Cardiac fibroblast (primary cell): ENCODE data around the gene PPARA.

ENCODE experiments used
- DNase-seq, 2 donors: peaks; one replicate each; pipeline versions ENCODE4 v3.0.0 to v3.0.0-alpha.2; 2010; ENCODE audit warnings: low read depth in 2 of 2
- H3K4me3 ChIP-seq, 2 donors: replicated peaks in 1 of 2; 1 replicate in 1 of 2; 2 replicates in 1 of 2; pipeline ENCODE4 v1.5.1; 2011; ENCODE audit warnings: low read depth in 2 of 2, low read length in 2 of 2, mild to moderate bottlenecking in 2 of 2, moderate library complexity in 1 of 2
- CTCF ChIP-seq: IDR thresholded peaks from one replicate; pipeline ENCODE4 v1.5.1; 2011; ENCODE audit warnings: low read depth, mild to moderate bottlenecking, low read length, inconsistent platforms

PPARA gene

GRCh38 chr22:46162285-46162684, 12.0 kb downstream of the PPARA start:
- H3K4me3 ChIP-seq: no peak overlapping the region
- no peak for DNase-seq
- TF ChIP-seq CTCF: no peak

- no peak for DNase-seq
- H3K4me3 ChIP-seq: no peak overlapping the region
- no peak for TF ChIP-seq CTCF
Measured at GRCh38 chr22:46162771-46163556, 12.6 kb downstream of the PPARA start.

- H3K4me3 ChIP-seq: no peak overlapping the region
- no peak for DNase-seq
- no peak for TF ChIP-seq CTCF
Measured at GRCh38 chr22:46163557-46163888, 13.2 kb downstream of the PPARA start.

- no peak for TF ChIP-seq CTCF
- peak in 1 of 2 donors; percentile 14 for DNase-seq
- H3K4me3 ChIP-seq: no peak overlapping the region
Measured at GRCh38 chr22:46165977-46166376, 15.7 kb downstream of the PPARA start.

- no peak for DNase-seq
- H3K4me3 ChIP-seq: no peak overlapping the region
- TF ChIP-seq CTCF: no peak
Measured at GRCh38 chr22:46169628-46170027, 19.3 kb downstream of the PPARA start.

- peak; percentile 76 to 80 for DNase-seq
- H3K4me3 ChIP-seq: no peak overlapping the region
- no peak for TF ChIP-seq CTCF
Measured at GRCh38 chr22:46171940-46172339, 21.6 kb downstream of the PPARA start.
